ENCODE data around the gene HHLA2. TPM values are rescaled to one million over a fixed set of nuclear protein-coding genes. Genes with fewer than 3 reads are reported as not detected.

HHLA2 gene
- total and polyA plus RNA-seq, 2 experiments from 2014 or later = not detected

DNA sequence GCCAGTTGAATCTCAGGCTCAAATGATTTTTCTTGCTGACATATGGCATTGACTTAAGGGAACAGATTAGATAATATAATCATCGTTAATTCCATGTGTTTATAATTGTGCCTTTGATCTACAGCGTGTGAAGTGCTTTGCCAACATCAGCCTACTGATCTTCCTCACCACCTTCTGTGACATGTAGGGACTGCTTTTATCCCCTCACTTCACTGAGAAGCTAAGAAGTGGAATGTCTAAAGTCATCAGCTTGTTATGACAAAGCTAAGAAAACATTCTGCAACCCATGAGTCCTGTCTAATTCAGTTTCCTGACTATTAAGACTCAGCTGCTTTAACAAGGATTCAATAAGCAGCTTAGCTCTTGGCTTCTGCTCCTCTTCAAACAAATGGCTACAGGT is 108.0 kb downstream of the HHLA2 start:
- TF ChIP-seq JUNB (IDR thresholded peaks at IDR 0.05; ENCODE audit: unreplicated experiment) (no peak), REST (IDR thresholded peaks at IDR 0.05; ENCODE audit: unreplicated experiment) (no peak), CREB1 (CRISPR knock-in tag; IDR thresholded peaks at IDR 0.05; ENCODE audit: low read depth) (no peak), CTCF (conservative IDR thresholded peaks at IDR 0.05; ENCODE audit: low read depth in 2 of 2) (no peak), EZH2phosphoT487 (IDR thresholded peaks at IDR 0.05; ENCODE audit: unreplicated experiment) (no peak), EZH2 (IDR thresholded peaks at IDR 0.05; ENCODE audit: low read depth, unreplicated experiment) (no peak)
- no peak overlapping the region for H3K27ac Mint-ChIP-seq

GRCh38 chr3:108406063-108406660 is 109.8 kb downstream of the HHLA2 start:
- Histone ChIP-seq H3K4me2 (no peak overlapping the region), H3K9me2 (ENCODE audit: insufficient read depth) (peaks cover 2% of the 10 kb centered on the region), H2AFZ (no peak overlapping the region), H4K20me1 (replicated peaks; ENCODE audit: insufficient read depth) (no peaks in the 10 kb centered on the region), H3K27ac (ENCODE audit: low read depth) (no peak overlapping the region), H3K4me1 (ENCODE audit: insufficient read depth) (0 out of 2 replicates have a peak, but pooled peaks cover 11% of the 10 kb centered on the region), H3K79me2 (replicated peaks; ENCODE audit: insufficient read depth) (no peaks in the 10 kb centered on the region), H3K27me3 (ENCODE audit: insufficient read depth) (no peaks in the 10 kb centered on the region), H3K4me3 (no peak overlapping the region), H3F3A (replicated peaks; ENCODE audit: low read depth) (no peaks in the 10 kb centered on the region), H3K36me3 (ENCODE audit: insufficient read depth) (no peaks in the 10 kb centered on the region)
- H3K4me1 Mint-ChIP-seq = peaks cover 26% of the 10 kb centered on the region
- DNase-seq (ENCODE audit: low spot score) (no peak), ATAC-seq (no peak)
- no peaks in the 10 kb centered on the region for H3K9me3 Mint-ChIP-seq
- H3K27ac Mint-ChIP-seq = no peak overlapping the region
- no peak overlapping the region for H3K4me3 Mint-ChIP-seq
- no peaks in the 10 kb centered on the region for H3K27me3 Mint-ChIP-seq (ENCODE audit: insufficient read depth, low read depth, poor library complexity)
- H3K36me3 Mint-ChIP-seq (ENCODE audit: low read depth) = no peaks in the 10 kb centered on the region
- TF ChIP-seq ZNF462 (CRISPR knock-in tag; IDR thresholded peaks at IDR 0.05) = no peak
- no peak for TF ChIP-seq ZNF331 (CRISPR knock-in tag; IDR thresholded peaks at IDR 0.05; ENCODE audit: low read depth)
- no peak for TF ChIP-seq POLR2AphosphoS5 (IDR thresholded peaks at IDR 0.05; ENCODE audit: low read depth)

More for the DNA sequence above, 108.0 kb downstream of the HHLA2 start:
- no peak overlapping the region for H2AFZ ChIP-seq
- no peaks in the 10 kb centered on the region for H3F3A ChIP-seq (replicated peaks; ENCODE audit: low read depth)
- H3K4me1 Mint-ChIP-seq = peaks cover 26% of the 10 kb centered on the region
- no peaks in the 10 kb centered on the region for H3K36me3 Mint-ChIP-seq (ENCODE audit: low read depth)
- H3K4me3 Mint-ChIP-seq = no peak overlapping the region
- H3K27me3 Mint-ChIP-seq (ENCODE audit: insufficient read depth, low read depth, poor library complexity) = peaks cover 3% of the 10 kb centered on the region
- no peak overlapping the region for H3K27ac ChIP-seq (ENCODE audit: low read depth)
- H4K20me1 ChIP-seq (replicated peaks; ENCODE audit: insufficient read depth) = no peaks in the 10 kb centered on the region
- no peaks in the 10 kb centered on the region for H3K79me2 ChIP-seq (replicated peaks; ENCODE audit: insufficient read depth)
- no peaks in the 10 kb centered on the region for H3K9me2 ChIP-seq (ENCODE audit: insufficient read depth)
- H3K27me3 ChIP-seq (ENCODE audit: insufficient read depth) = no peaks in the 10 kb centered on the region
- no peaks in the 10 kb centered on the region for H3K36me3 ChIP-seq (ENCODE audit: insufficient read depth)
- H3K4me3 ChIP-seq = no peak overlapping the region
- no peak overlapping the region for H3K4me2 ChIP-seq
- ATAC-seq (no peak), DNase-seq (ENCODE audit: low spot score) (no peak)
- no peaks in the 10 kb centered on the region for H3K9me3 Mint-ChIP-seq
- 0 out of 2 replicates have a peak, but pooled peaks cover 11% of the 10 kb centered on the region for H3K4me1 ChIP-seq (ENCODE audit: insufficient read depth)

Measured in GM23338 (cell line).